ENCODE measurements around the gene MOXD1.

The MOXD1 gene

DNA sequence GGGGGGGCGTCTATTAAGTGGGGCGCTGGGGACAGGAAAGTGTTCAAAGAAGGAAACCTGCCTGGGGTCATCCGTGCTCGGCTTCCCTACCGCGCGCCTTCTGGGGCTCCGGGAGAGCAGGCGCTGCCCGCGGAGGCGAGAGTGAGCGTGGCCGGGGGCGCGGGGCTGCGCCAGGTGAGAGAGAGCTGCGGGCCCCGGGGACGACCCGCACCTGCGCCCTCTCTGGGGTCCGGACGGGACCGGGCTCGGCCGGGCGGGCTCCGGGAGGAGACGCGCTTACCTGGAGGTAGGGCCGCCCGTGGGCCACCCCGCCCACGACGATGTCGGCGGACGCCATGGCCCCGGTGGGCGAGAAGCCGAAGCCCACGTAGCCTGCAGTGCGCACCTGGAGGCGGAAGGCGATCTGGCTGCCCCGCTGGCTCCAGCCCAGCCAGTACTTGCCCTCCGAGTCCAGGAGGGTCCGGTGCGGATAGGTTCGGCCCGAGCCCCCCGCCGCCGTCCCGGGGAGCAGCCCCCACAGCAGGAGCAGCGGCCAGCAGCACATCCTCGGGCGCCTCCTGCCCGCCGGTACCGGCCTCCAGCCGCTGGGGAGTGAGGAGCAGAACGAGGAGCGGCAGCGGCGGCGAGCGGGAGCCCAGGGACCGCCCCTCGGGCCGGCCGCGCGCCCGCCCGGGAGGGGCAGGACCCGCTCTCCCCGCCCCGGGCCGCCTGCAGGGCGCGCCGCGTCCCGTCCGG lies at the start of gene MOXD1:
TSS of gene MOXD1 (minus strand) at position 593 of the 735 bp plus-strand sequence. CDS start at position 544, 49 bp downstream.
- no peak for DNase-seq (ENCODE audit: low spot score)

DNA sequence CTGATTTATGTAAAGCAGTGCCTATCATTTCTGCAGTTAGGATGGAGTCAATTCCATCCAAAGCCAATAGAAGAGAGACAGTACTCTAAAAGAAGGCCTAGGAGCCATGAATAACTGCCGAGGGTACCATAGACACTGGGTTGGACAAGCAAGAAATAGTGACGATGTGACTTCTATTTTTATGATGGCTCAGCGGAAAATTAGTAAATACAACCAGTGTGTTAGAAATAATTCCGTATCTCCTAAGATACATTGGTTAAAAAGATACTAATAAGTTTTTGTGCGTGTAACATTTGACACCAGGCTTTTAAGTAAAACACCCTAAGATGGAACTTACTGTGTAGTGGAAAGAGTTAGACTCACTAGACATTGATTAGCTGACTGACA lies 45.6 kb upstream of the MOXD1 start:
- no peak for DNase-seq (ENCODE audit: low spot score)

DNA sequence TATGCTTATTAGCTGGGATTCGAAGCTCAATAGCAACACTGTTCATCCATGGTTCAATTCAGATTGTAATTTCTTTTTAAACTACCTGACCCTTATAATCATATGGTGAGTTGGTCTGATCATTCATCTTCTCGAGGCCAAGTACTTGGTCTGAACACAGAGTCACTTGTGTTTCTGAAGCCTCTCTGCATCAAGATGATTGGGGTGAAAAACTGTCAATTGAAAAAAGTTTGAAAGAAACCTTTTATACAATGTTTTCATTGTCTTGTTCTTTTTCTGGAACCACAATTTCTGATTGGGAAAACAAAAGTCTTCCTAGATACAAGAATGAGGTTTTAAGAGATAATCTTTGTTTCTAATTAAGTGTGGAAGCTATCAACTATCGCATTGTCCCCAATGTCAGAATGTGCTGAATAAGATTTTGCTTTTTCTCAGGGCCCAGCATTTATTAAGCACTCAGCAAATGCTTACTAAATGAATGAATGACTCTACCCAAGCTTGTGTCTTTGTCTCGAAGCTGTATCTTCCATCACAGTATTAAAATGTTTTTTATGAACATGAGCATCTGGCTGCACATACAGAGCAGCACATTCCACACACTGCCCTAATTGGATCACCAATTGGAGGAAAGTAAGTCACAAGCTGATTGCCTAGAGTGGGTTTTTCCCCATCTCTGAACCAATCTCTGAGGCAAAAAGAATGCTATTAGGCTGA lies 45.0 kb upstream of the MOXD1 start:
- no peak for DNase-seq (ENCODE audit: low spot score)

DNA sequence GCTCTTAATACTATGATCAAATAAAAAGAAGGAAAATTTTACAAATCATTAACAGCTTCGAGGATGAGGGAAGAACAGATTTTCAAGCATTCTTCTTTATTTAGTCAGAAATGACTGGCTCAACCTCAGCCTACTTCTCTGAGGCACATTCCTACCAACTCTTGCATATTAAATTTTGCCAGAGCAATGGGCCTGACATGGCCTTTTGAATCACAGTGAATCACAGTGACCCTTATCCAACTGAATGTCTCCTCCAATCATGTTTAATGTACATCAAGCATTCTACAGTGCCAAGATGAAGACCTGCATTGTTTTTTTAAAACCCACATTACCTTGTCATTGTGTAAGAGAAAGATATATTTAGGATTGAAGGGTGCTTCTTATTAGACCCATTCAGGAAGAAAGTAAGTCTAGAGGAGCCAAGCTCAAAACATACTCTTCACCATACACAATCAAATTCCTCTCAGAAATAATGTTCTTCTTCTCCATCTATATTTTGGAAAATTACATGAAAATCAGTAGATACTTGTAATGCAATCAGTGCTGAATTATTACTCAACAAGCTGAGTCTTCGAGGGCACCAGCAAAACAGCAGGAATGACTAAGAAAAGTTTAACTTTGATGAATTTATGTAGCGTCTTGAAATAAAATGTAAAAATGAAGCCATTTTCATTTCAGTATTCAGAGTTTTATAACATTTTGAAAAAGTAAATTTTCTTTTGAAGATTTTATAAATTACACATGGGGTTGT lies 44.1 kb upstream of the MOXD1 start:
- no peak for DNase-seq (ENCODE audit: low spot score)

DNA sequence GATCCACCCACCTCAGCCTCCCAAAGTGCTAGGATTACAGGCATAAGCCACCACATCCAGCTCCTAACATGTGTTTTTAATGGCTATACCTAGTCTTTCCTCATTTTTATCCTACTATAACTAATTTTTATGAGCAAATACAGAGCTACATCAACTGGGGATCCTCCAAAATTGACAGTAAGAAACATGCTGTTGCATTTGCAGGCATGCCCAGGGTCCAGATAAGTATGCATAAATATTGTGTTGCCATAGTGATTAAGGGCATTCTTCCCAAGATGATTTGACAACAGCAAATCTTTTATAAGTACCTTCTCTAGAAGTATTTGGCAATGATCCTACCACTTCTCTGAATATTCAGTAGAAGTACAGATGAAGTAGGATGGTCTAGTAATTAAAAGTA lies 41.9 kb upstream of the MOXD1 start:
- no peak for DNase-seq (ENCODE audit: low spot score)

DNA sequence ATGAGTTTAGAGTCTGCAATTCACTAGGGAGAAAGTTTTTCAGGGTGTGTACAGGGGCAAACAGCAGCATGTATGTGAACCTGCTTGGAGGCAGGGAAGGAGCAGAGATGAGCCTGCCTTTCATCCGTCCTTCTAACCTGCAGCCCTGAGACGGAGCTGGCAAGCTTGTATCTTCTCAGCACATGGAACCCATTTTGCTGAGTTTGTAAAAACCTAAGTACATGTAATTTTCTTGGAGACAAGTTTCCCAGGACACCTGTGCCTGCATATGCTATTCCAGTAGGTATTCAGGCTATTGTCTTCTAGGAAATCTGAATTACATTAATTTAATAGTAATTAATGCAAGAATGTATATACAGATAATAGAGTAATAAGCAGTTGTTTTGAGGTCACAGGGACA lies 28.8 kb upstream of the MOXD1 start:
- DNase-seq (ENCODE audit: low spot score): no peak

DNA sequence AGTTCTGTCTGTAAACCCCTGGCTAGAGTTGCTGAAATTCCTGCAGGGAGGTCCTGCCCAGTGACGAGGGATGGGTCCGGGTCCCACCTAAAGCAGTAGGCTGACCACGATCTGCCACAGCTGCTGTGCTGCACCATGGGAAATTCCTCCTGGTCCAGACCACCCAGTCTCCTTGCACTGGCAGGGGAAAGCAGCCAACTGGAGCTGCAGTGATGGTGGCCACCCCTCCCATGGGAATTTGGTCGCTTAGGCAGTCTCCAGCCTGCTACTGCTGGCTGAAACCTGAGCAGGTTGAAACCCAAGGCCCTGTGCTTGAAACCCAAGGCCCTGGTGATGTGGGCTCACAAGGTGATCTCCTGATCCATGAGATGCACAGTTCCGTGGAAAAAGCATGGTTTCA lies 23.9 kb upstream of the MOXD1 start:
- DNase-seq (ENCODE audit: low spot score): no peak

DNA sequence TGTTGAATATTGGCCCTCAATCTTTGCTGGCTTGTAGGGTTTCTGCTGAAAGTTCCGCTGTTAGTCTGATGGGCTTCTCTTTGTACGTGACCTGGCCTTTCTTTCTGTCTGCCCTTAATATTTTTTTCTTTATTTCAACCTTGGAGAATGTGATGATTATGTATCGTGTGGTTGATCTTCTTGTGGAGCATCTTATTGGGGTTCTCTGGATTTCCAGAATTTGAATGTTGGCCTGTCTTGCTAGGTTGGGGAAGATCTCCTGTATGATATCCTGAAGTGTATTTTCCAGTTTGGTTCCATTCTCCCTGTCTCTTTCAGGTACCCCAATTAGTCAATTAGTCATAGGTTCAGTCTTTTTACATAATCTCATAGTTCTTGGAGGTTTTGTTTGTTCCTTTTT lies 22.6 kb upstream of the MOXD1 start:
- DNase-seq (ENCODE audit: low spot score): no peak

DNA sequence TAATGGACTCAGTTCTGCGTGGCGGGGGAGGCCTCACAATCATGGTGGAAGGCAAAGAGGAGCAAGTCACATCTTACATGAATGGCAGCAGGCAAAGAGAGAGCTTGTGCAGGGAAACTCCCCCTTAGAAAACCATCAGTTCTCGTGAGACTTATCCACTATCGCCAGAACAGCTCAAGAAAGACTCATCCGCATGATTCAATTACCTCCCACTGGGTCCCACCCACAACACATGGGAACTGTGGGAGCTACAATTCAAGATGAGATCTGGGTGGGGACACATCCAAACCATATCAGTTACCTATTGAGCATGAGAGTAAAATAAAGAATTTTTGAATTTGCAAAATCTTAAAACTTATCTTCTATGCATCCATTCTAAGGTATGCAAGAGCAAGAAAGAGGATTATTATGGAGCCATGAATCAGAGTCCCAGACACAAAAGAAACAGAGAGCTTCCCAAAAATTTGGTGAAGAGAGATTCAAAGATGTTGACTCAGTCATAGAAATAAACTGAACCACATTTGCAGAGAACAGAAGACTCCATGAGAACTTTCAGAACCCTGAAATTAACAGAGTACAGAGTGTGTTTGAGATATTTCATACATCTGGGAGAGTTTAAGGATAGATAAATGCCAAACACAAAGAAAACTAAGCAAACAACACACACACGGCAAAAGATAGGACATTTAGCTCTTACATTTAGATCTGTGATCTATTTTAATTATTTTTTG lies 17.1 kb upstream of the MOXD1 start:
- no peak for DNase-seq (ENCODE audit: low spot score)

DNA sequence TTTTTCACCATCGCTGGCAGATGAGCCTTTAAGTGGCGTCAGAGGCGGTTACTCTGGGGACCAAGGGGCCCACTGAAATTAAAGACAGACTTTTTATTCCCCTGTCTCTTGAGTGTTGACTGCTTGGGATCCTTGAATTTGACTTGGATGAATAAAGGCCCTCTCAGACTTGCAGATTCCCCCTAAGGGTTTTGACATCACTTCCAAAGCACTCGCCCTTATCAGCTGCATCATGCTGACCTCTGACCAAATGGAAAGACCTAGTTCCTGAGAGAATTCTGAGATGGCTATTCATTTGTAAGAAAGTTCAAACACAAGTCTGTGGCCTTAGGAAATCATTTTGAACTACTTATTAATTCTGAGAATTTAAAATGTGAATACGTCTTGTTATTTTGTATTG lies 13.5 kb upstream of the MOXD1 start:
- DNase-seq (ENCODE audit: low spot score): no peak

DNA sequence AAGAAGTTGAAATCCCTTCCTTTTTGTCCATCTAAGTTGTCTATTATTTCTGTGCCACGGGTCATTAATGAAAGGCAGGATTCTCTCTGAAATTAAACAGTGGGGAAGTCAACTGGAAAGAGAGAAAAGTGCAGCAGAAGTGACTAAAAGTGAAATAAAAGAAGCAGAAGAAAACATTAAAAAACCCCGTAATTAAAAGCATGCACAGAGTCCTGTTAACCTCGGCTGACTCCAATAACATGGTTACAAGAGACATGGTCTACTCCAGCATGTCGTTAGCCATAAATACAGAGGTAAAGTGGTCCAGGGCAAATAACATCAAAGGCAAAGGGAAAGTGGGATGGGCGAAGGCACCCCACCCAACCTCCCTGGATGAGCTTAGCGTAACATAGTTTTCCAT lies 13.0 kb upstream of the MOXD1 start:
- no peak for DNase-seq (ENCODE audit: low spot score)

DNA sequence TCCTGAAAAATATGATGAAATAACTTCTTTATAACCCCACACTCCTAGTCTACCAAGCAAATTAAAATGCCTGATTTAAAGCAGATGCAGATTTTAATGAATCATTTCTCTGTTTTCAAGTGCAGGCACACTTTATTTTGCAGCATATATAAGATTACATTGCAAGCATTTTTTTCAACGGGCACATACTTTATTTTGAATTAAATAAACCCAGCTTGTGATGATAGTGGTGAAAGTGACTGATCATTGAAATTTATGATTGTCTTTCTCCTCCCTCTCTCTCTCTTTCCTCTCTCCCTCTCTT lies 12.2 kb upstream of the MOXD1 start:
- DNase-seq (ENCODE audit: low spot score): no peak

DNA sequence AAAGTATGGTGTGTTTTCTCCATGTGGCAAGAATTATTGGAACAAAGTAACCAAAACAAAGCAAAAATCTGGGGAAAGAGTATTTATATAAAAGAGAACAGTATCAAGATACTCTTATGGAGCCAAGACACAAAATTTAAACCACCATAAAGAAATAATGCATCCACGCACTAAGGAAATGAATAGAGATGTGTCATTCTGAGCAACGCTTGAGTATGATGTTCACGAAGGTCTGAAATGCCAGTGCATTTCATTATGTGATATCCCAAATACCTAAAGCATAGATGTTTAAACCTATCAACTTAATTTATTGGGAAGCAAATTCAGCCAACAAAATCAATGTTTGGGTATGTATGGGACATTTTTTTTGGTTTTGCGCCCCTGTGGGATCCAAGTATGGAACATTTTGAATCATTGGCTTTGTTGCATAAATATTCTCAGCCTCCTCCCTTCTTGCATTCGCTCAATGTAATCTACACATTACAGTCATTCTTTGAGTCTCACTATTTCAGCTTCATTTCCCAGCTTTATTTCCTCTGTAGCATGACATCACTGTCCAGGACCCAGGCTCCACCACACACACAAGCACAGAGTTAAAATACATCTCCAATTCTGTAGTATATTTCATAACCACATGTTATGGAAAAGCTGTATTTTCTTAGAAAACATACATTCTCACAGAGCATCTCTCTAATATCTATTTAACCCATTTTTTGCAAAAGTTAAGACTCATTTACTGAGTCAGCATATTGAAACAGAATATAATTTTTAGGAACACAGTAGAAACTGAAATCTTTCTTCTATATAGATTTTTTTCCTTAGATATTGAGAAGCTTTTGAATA lies 11.6 kb upstream of the MOXD1 start:
- DNase-seq (ENCODE audit: low spot score): no peak

DNA sequence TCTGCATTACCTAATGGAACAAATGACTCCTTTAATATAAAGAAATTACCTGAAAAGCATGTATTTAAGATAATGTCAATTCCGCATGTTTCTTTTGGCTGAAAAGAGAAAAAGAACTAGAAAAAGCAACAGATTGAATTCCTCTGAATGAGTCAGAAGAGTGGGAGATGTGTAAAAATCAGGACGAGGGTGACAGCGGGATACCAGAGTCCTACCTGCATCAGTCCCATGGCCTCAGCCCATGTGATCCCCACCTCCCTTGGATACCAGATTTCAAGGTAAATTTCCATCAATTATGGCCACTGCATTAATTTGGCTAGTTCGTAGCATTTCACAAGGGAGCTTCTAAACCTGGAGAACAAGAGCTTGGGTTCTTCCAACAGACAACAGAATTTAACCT lies 10.0 kb upstream of the MOXD1 start:
- no peak for DNase-seq (ENCODE audit: low spot score)

DNA sequence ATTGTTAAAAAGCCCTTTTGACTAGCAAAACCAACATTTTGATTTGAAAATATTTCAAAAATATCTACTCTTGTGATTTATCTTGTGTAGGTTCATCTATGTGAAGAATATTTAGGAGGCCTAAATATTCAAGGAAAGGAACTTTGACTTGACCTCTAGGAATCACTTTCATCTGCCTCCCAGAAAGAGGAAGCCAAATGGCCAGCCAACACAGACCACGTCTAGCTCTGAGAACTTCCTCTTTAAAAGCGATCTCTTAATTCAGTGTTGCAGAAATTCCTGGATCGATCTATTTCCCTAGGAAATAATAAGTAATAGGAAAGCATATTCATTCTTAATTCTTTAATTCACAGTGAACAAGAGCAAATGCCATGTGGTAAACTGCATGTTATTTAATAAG lies 9.6 kb upstream of the MOXD1 start:
- DNase-seq (ENCODE audit: low spot score): no peak

DNA sequence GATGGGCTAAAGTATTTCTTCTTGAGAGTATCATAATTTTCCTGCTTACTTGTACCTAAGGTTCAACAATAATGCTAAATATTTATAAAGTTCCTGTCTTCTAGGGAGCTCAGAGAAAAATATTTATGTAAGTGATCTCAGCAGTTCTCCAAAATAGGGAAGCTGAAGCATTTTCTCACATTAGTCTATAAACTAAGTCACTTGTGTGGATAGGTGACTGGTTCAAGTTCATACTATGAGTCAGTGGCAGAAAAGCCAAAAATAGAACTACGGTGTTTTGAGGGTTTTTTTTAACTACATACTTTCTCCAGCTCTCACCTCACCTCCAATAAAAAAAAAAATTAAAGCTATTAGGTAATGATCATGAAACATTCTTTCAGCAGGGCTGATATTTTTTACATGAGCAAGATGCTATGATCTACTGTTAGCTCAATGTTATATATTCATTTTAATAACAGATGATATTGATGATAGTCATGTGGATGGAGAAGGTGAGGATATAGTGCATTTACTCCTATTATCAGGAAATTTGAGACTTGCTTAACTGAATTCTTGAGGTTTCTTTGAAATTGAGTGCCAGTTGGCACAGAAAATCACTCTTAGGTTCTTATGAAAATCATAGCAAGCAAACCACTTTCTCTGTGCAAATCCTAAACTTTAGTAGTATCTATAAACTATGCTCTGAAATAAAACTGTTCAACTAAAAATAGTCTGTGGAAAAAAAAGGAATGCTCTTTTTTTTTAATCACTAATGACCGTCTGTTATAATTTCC lies 4.1 kb upstream of the MOXD1 start:
- DNase-seq (ENCODE audit: low spot score): no peak

DNA sequence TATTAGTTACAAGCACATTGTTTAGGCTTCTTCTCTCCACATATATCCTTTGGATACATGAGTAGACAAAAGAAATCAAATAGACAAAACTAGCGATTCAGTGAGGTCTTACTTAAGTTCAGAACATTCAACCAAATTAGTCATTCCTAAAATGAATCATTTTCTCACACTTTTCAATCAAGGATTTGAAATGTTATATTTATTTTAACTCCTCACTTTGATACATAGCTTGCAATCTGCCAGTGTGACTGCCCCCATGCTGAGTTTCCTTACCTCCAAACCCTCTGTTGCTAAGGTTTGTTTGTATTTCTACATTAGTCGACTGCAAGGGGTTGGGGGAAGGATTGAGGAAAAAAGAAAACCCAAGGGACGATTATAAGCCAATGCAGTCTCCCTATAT lies 3.5 kb upstream of the MOXD1 start:
- DNase-seq (ENCODE audit: low spot score): no peak

DNA sequence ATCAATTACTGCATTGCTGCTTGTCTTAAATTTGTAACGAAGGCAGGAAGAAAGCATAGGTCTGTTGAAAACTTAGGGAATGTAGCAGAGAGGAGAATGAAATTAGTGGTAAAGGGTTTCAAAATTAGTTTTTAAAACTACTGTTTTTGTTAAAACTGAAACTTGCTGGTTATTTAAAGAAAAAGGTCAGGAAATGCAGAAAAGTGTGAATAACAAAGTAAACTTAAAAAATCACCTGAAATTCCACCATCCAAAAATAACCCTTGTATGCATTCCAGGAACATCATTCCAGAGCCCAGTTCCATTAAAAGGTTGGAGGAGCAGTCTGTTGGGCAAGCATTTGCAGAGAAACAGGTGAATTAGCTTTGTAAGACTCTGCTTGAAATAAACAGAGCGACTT lies 3.1 kb upstream of the MOXD1 start:
- DNase-seq (ENCODE audit: low spot score): no peak

DNA sequence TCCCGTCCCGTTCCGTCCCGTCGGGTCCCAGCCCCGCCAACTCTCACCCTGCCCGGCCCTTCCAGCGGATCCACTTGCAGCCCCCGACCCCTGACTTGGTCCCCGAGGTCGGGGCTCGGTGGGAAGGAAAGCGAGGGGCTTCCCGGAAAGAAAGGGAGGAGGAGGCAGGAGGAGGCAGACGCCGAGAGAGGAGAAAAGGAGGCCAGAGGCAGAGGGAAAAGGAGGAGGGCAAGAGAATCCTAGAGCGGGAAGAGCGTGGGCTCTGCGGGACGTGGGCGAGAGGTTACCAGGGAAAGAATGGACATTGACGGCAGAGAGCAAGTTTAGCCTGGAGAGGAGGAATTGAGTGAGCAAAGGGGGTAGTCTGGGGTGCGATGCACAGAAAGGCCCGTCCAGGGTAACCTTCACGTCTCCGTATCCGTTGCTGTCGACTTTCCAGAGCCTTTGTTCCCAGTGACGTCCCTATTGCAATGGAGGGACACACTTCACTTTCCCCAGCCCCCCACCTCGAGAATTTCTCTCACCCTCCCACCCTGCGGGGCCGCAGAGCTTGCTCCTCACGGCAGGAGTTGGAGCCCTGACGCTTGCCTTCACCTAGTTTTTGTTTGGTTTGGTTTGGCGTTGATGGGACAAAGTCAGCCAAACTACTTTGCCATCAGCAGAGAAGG lies 477 bp upstream of the MOXD1 start:
- no peak for DNase-seq (ENCODE audit: low spot score)

DNA sequence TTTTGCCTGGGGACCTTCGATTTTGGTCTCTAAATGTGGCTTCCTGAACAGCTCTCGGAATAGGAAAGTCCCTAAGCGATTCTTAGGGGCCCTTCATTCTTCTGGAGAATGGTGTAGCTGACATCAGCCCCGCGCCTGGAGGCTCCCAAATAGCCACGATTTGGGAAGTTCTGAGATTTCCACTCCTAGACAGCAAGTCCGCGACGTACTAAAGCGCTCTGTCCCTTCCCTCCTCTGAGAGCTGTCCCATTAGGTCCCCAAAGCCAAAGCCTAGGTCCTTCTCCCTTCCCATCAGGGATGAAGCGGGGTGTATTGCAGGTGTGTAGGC lies 756 bp downstream of the MOXD1 start:
- no peak for DNase-seq (ENCODE audit: low spot score)
